GM18517 (cell line): Measurements from ENCODE around the gene ABCA2.

Experiments
- ATAC-seq: cut with Tn5 transposase; IDR thresholded peaks from one replicate; pipeline ENCODE4 v1.9.1; 2021; ENCODE audit warnings: mild to moderate bottlenecking, moderate library complexity; ENCODE audit not compliant: unreplicated experiment

The ABCA2 gene, protein sequence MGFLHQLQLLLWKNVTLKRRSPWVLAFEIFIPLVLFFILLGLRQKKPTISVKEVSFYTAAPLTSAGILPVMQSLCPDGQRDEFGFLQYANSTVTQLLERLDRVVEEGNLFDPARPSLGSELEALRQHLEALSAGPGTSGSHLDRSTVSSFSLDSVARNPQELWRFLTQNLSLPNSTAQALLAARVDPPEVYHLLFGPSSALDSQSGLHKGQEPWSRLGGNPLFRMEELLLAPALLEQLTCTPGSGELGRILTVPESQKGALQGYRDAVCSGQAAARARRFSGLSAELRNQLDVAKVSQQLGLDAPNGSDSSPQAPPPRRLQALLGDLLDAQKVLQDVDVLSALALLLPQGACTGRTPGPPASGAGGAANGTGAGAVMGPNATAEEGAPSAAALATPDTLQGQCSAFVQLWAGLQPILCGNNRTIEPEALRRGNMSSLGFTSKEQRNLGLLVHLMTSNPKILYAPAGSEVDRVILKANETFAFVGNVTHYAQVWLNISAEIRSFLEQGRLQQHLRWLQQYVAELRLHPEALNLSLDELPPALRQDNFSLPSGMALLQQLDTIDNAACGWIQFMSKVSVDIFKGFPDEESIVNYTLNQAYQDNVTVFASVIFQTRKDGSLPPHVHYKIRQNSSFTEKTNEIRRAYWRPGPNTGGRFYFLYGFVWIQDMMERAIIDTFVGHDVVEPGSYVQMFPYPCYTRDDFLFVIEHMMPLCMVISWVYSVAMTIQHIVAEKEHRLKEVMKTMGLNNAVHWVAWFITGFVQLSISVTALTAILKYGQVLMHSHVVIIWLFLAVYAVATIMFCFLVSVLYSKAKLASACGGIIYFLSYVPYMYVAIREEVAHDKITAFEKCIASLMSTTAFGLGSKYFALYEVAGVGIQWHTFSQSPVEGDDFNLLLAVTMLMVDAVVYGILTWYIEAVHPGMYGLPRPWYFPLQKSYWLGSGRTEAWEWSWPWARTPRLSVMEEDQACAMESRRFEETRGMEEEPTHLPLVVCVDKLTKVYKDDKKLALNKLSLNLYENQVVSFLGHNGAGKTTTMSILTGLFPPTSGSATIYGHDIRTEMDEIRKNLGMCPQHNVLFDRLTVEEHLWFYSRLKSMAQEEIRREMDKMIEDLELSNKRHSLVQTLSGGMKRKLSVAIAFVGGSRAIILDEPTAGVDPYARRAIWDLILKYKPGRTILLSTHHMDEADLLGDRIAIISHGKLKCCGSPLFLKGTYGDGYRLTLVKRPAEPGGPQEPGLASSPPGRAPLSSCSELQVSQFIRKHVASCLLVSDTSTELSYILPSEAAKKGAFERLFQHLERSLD (N-terminal part only)

DNA sequence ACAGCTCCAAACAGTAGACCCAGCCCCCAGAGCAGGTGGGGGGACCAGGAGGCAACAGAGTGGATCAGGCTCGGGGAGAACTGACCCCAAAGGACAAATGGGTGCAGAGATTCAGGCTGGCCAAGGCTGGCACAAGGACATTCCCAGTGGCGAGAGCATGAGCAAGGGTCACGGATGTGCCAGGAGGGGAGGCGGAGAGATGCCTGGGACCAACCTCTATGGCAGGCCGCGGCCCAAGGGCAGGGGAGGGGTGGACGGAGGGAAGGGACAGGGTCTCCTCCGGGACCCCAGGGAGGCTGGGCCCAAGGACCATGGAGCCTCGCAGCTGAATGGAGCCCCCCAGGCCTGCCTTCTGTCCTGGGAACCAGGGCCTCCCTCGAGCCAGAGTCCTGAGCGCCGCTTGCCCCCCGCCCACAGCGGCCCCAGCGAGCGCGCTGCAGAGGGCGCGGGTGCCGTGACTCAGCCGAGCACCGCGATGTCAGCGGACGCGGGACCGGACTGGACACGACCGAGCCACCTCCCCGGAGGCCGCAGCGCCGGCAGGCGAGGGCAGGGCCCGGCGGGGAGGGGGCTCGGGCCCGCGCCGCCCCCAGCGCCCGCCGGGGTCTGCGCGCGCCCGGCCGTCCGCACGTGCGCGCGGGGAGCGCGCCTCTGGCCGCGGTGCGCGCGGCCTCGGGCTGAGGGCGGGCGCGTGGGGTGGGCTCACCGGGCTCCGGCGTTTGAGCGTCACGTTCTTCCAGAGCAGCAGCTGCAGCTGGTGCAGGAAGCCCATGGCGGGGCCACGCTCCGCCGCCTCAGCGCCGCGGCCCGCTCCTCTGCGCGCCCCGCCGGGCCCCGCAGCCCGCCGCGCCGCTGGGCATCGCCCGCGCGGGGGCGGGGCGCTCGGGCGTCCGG, at the start of gene ABCA2:
ABCA2 (minus strand) TSS at position 869 of the 894 bp plus-strand sequence; CDS start at position 772, 97 bp downstream.
- no peak for ATAC-seq

DNA sequence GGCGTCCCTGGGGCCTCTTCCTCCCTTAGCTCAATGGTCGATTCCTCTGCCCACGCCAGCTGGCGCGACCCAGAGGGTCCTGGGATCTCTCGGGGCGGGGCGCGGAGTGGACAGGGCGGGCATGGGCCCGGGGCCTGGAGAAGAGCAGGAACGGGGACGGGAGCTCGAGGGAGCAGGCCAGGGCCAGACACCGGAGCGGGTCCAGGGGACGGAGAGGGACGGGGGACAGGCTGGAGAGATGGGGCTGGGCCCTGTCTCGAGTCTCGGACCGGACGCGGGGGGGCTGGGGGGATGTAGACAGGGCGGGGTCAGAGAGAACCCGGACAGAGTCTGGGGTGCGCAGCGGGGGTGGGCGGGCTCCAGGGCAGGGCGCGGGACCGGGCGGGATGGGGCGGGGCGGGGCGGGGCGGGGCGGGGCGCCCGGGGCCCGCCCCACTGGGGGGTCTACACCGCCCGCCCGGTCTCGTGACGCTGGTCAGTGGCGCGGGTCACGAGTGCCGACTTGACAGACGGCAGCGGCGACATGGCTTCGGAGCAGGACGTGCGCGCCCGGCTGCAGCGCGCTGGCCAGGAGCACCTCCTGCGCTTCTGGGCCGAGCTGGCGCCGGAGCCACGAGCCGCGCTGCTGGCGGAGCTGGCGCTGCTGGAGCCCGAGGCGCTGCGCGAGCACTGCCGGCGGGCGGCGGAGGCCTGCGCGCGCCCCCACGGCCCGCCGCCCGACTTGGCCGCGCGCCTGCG, 49.1 kb upstream of the ABCA2 start, which contains the start of gene UAP1L1:
UAP1L1 (plus strand) TSS at position 508 of the 738 bp plus-strand sequence; CDS start at position 524, 16 bp downstream.
- peak; percentile 50 for ATAC-seq

DNA sequence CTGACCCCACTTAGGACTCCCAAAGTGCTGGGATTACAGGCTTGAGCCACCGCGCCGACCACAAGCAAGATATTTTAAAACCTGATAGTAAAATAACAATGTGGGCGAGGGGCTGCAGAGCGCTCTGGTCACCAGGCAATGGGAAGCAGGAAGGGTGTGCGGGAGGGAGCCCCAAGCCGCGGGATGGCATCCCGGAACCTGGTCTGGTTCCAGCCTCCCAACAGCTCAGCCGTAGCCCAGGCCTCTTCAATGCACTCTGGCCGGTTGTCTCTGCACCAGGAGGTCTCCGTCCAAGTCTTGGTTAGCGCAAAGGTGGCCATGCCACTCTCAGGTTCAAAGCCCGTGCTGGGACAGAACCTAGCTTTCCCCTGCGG, 48.6 kb upstream of the ABCA2 start:
- ATAC-seq: no peak

DNA sequence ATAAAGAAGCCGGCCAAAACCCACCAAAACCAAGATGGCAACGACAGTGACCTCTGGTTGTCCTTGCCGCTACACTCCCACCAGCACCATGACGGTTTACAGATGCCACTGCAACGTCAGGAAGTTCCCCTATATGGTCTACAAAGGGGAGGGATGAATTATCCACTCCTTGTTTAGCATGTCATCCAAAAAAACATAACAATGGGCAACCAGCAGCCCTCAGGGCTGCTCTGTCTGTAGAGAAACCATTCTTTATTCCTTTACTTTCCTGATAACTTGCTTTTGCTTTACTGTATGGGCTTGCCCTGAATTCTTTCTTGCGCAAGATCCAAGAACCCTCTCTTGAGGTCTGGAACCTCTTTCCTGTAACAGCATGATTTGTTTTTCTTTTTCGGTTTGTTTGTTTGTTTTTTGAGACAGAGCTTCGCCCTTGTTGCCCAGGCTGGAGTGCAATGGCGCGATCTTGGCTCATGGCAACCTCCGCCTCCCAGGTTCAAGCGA, 47.3 kb upstream of the ABCA2 start:
- ATAC-seq: no peak

DNA sequence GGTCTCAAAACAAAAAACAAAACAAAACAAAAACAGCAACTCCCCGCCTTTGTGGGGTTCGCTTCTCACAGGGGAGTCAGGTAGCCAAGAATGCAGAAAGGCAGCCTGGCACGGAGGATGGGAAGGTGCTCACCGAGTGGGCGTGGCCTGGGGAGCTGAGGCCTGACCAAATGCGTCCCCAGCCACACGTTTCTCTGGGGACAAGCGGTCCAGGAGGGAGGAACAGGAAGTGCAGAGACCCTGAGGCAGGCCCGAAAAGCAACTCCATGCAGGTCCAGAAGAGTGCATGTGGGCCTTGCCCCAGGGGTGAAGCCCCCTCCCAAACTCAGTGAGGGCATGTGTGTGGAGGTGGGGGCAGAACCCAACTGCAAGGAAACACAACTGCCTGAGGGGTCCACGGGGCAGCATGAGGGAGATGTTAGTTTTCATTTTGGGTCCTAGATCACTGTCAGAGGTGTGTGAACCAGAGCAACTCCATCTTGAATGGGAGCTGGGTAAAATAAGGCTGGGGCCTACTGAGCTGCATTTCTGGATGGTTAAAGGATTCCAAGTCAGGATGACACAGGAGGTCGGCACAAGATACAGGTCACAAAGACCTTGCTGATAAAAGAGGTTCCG, 46.7 kb upstream of the ABCA2 start:
- no peak for ATAC-seq

DNA sequence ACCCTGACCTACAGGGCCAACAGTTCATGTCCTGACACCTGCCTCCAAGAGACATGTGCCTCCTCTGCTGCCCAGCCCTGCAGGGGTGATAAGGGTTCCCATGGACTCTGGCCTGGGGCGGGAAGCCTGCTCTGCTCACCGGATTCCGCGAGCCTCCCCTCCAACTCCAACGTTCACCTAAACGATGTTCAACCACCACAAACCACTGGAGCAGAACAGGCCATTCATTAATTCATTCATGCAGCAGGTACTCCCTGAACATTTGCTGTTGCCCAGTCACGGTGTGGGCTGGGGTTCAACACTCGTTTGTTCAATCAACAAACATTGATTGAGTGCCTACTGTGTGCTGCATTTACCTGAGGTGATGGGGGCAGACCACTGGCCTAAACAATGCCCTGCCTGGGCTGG, 46.0 kb upstream of the ABCA2 start:
- no peak for ATAC-seq

DNA sequence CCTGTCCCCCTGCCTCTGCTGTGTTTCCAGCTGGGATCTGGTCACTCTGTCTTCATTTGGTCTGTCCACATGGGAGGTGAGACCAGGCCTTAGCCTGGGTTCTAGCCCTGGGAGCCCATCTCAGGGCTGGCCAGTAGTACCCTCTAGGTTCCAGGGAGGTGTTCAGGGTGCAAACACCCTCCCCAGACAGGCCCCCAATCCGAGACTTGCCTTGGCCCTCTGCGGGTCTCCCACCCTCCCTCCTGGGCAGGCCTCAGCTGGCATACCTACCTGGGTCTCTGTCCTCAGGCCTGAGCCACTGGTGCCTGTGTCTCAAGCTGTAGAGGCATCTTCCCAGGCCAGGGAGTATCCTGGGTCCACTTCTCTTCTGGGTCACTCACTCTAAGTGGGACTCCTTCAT, 43.2 kb upstream of the ABCA2 start:
- no peak for ATAC-seq

DNA sequence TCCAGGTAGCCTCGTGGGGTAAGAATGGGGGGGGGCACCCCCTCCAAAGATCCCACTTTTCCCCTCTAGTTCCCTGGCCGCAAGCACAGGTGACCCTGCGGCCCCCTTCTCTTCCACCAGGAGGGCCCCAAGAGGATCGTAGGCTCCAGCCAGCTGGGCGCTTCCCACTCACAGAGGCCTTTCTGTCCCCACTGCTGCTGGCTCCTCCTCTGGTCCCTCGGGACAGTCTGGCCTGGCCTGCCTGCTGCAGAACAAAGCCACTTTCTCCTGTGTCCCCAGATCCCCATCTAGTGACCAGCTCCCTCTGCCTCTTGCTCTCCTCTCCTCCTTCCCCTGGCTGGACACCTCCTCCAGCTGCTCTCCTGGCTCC, 42.9 kb upstream of the ABCA2 start:
- ATAC-seq: peak; percentile 13

DNA sequence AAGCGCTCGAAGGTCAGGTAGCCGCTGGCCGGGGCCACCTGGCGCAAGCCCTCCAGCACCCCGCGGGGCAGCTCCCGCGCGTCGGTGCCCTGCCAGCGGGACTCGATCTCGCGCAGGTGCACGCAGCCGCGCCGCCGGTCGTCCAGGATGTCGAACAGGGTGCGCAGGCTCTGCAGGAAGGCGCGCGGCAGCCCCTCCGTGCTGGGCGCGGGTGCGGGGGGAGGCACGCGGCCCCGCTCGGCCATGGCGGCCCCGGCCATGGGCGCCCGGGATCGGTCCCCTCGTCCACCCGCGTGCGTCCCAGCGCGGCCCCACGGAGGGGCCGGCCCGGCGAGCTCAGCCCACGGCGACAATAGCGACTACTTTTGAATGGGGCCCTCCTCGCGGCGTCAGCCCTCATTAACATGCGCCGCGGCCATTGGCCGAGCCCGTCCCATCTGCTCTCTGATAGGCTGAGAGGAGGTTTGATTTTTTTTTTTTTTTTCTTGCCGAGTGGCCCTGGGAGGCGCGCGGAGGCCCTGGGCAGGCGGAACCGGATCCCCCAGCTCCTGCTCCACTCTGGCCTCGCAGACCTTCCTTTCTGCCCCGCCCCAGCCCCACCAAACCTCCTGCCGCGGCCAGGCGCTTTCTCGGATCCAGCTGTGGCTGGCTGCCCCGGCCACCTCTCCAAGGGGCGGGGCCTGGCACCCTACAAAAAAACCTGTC, 42.3 kb upstream of the ABCA2 start, which contains the start of gene SAPCD2:
SAPCD2 (minus strand) TSS at position 357 of the 705 bp plus-strand sequence; CDS start at position 260, 97 bp downstream.
- ATAC-seq: peak; percentile 66

DNA sequence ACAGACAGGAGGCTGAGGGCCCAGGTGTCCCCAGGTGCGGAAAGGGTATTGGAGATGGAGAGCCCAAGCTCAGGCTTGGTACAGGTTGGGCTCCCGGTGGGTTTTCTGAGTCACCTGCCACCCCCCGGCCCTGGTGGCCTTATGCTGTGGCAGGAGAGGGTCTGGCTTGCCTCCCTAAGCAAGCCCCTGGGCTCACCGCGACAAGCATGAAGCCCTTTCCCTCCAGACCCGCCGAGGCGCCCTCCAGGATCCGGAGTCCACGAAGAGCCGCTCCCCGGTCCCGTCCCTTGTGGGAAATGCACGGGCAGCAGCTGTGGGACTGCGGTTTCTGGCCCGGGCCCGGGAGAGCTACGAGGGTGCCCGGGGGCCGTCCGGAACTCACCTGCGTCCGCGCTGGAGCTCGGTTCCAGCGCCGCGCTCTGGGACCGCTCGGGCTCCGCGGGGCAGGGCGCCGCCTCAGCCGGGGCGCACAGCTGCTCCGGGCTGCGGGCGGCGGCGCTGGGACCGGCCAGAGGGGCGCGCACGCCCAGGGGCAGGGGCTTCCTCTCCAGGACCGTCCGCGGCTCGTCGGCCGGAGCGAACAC, 41.6 kb upstream of the ABCA2 start:
- no peak for ATAC-seq

DNA sequence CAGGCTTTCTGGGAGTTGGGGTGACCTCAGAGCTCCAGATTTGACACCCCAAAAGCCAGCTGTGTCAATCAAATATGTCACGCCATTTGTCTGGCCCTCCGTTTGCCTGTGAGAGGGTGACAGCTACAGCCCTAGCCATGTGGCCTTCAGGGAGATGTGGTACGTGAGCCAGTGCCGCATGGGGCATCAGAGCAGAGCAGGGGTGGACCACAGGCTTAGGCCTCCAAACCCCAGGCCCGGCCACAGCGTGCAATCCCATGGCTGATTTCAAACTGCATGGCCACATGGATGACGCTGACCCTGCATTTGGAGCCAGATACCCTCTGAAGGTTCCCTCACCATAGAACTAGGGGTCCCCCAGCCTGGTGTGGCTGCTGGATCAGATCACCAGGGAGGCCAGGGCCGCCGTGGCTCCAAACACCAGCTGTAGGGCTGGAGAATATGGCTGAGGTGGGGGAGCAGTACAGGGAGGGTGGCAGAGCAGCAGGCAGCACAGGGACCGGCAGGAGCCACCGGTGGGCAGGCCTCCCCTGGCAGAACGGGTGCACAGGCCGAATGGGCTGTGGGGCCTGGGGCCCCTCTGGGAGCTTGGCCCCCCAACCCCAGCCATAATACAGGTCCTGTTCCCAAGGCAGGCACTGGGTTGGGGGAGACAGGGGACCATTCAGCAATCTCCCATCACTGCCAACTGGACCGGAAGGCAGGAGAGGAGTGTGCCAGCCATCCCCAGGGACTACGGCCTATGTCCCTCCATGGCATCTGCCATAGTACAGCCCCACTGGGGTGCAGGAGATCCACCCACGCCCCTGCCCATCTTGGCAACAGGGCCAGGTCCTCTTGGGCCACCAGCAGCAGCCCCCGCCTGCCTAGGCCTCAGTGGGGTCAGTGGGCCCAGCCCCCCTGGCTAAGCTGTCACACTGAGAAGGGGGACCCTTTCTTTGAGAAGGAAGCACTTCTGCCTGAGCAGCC, 40.8 kb upstream of the ABCA2 start:
- no peak for ATAC-seq

DNA sequence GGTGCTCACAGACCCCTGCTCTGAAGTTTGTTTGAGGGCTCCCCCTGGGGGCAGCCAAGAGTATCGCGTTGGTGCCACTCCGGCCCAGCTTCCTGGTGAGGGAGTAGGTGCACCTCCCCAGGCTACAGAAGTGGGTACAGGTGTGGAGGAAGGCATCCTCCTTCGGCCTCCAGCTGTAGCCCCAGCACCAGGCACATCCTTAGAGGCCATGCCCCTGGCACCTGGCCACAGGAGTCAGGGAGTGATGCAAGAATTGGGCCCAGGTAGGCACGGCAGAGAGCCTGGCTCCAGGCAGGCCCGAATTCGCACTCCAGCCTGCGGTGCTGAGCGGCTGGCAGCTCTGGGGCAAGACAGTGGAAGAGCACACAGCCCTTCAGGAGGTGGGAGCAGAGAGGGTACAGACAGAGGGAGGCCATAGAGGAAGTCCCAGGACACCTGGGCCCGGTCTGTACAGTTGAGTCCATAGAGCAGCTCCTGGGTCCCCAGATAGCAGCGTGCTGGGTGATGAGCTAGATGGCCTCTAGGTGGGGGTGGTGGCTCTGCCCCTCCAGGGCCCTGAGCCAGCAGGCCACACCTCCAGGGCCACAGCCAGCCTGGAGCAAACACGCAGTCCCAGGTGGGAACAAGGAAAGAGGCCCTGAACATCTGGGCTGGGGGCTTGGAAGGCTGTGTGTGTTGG, 40.0 kb upstream of the ABCA2 start:
- ATAC-seq: peak; percentile 45

DNA sequence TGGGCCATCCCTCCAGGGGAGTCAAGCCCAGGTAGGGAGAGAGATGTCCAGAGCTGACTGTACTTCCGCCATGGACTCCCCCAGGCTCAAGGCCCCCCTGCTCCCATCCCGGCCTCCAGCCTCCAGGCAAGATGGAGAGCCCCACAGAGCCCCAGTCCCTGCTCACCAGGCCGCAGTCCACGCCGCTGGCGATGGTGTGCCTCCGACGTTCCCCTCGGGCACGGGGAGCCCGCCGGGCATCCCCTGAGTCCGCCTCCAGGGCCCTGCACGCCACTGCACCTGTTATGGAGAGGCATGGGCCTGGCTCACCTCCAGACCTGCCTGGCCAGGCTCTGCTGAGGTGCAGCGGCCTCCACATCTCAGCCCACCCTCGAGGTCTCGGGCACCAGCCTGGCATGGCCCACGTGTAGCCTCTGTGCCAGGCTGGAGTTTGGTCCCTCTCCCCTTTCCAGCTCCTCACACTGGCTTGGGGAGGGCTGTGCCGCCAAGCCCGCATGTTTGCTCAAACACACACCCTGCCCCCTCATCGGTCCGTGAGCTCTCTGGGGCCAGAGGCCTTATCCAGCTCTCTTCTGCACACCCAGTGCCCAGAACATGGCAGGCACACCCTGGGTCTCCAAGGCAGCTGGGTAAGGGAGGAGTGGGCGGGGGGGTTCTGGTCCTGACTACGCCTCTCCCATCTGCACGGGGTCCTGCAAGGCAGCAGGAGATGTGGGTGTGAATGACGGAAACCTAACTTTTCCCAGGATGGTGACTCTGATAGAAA, 38.2 kb upstream of the ABCA2 start:
- ATAC-seq: no peak

DNA sequence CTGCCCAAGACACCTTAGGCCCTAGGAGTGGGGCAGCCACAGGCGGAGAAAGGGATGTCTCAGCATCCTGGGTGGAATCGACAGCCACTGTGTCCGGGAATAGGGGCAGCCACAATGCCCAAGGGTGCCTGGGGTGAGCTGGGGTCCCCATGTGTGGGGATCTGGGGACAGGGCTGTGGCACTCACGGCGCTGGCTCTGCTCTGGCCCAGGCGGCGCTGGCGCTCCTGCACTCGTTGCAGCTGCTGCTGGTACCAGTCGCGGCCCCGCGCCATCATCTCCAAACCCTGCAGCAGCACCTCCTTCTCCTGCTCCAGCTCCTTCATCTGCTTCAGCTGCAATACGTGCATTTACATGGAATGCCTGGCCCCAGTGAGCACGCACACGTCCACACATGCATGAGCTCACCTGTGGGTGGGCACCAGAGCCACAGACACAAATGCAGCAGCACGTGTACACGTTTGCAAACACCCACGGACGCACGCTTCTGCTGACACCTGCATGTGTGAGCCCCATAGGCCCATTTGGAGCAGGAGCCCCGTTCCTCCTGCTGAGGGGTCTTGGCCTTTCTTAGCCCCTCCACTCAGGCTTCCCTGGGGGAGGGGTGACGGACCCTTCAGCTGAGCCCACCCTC, 37.4 kb upstream of the ABCA2 start:
- ATAC-seq: no peak

DNA sequence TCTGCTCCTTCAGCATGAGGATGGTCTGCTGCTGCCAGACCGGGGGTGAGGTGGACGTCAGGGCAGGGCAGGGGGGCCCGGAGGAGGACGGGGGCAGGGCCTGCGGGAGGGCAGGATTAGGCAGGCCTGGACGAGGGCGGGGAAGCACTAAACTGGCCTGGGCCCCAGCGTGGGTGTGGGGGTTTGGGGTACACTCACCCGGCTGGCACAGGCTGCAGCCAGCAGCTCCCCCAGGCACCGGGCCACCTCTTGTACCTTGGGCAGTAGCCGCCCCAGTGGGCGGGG, 36.8 kb upstream of the ABCA2 start:
- no peak for ATAC-seq
